ENCODE results near the gene CCDC187. TPM values are rescaled to one million over a fixed set of nuclear protein-coding genes. Genes with fewer than 3 reads are reported as not detected.

Gene CCDC187
- total and polyA plus RNA-seq, 2 of the 13 experiments (the other 11 are each of a cell fraction or from before 2014, with no cell fraction given): 0.03 to 0.13 TPM

- TF ChIP-seq DNMT1 (CRISPR knock-in tag; IDR thresholded peaks at IDR 0.05) (no peak), ZNF75D (CRISPR knock-in tag; IDR thresholded peaks at IDR 0.05; ENCODE audit: borderline replicate concordance) (no peak), HES4 (CRISPR knock-in tag; IDR thresholded peaks at IDR 0.05; ENCODE audit: borderline replicate concordance) (no peak), FIP1L1 (IDR thresholded peaks at IDR 0.05; ENCODE audit: borderline replicate concordance, insufficient read depth, low read depth, low read length) (no peak), TAF1 (CRISPR knock-in tag; IDR thresholded peaks at IDR 0.05) (no peak), KAT8 (CRISPR knock-in tag; IDR thresholded peaks at IDR 0.05) (0 out of 2 replicates have a peak, but pooled peaks have one; percentile 42), DBP (CRISPR knock-in tag; IDR thresholded peaks at IDR 0.05; ENCODE audit: not compliant biosample characterization) (no peak), HIC2 (CRISPR knock-in tag; IDR thresholded peaks at IDR 0.05; ENCODE audit: low read depth) (no peak), MXD1 (CRISPR knock-in tag; IDR thresholded peaks at IDR 0.05) (no peak), ZNF644 (CRISPR knock-in tag; IDR thresholded peaks at IDR 0.05; ENCODE audit: low read depth) (no peak), KLF15 (CRISPR knock-in tag; IDR thresholded peaks at IDR 0.05; ENCODE audit: borderline replicate concordance) (no peak), CEBPG (CRISPR knock-in tag; IDR thresholded peaks at IDR 0.05) (no peak), NR2F1 (CRISPR knock-in tag; IDR thresholded peaks at IDR 0.05) (no peak), MYC (CRISPR knock-in tag; IDR thresholded peaks at IDR 0.05; ENCODE audit: borderline replicate concordance) (peak; percentile 25; the same call in 1 of the 2 replicates)
- TF ChIP-seq, protein P1, sequence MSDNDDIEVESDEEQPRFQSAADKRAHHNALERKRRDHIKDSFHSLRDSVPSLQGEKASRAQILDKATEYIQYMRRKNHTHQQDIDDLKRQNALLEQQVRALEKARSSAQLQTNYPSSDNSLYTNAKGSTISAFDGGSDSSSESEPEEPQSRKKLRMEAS (IDR thresholded peaks at IDR 0.05): peak; percentile 53
- TF ChIP-seq, protein P2, sequence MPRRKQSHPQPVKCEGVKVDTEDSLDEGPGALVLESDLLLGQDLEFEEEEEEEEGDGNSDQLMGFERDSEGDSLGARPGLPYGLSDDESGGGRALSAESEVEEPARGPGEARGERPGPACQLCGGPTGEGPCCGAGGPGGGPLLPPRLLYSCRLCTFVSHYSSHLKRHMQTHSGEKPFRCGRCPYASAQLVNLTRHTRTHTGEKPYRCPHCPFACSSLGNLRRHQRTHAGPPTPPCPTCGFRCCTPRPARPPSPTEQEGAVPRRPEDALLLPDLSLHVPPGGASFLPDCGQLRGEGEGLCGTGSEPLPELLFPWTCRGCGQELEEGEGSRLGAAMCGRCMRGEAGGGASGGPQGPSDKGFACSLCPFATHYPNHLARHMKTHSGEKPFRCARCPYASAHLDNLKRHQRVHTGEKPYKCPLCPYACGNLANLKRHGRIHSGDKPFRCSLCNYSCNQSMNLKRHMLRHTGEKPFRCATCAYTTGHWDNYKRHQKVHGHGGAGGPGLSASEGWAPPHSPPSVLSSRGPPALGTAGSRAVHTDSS (CRISPR knock-in tag; conservative IDR thresholded peaks at IDR 0.05): no peak
- TF ChIP-seq, protein P3, sequence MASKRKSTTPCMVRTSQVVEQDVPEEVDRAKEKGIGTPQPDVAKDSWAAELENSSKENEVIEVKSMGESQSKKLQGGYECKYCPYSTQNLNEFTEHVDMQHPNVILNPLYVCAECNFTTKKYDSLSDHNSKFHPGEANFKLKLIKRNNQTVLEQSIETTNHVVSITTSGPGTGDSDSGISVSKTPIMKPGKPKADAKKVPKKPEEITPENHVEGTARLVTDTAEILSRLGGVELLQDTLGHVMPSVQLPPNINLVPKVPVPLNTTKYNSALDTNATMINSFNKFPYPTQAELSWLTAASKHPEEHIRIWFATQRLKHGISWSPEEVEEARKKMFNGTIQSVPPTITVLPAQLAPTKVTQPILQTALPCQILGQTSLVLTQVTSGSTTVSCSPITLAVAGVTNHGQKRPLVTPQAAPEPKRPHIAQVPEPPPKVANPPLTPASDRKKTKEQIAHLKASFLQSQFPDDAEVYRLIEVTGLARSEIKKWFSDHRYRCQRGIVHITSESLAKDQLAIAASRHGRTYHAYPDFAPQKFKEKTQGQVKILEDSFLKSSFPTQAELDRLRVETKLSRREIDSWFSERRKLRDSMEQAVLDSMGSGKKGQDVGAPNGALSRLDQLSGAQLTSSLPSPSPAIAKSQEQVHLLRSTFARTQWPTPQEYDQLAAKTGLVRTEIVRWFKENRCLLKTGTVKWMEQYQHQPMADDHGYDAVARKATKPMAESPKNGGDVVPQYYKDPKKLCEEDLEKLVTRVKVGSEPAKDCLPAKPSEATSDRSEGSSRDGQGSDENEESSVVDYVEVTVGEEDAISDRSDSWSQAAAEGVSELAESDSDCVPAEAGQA (IDR thresholded peaks at IDR 0.05; ENCODE audit: low read depth): no peak
- TF ChIP-seq, protein P3 (CRISPR knock-in tag; IDR thresholded peaks at IDR 0.05; ENCODE audit: borderline replicate concordance): no peak
Measured at GRCh38 chr9:136289651-136290507, 14.0 kb downstream of the CCDC187 start (continued).
